Mucosa of descending colon (tissue), 3 donors: Measurements from ENCODE around the gene ADPGK. TPM values are rescaled to one million over a fixed set of nuclear protein-coding genes. Genes with fewer than 3 reads are reported as not detected.
"Not testable (repeated sequence)": the region's sequence is repeated elsewhere in the genome, so short reads cannot be mapped to it uniquely, and the experiment has no call there.

Experiments used
- ATAC-seq: fragments of 200-7000 bp; cut with Tn5 transposase; one replicate; pipeline ENCODE4 v1.9.1; 2020; ENCODE audit warnings: mild to moderate bottlenecking, moderate library complexity
- DNase-seq, 3 donors: peaks; one replicate each; pipeline ENCODE4 v3.0.0-alpha.2; 2020
- H3K36me3 ChIP-seq: fragments of 200-600 bp; one replicate; pipeline ENCODE4 v1.8.0; 2021; ENCODE audit warnings: low read depth, mild to moderate bottlenecking
- H3K4me1 ChIP-seq: fragments of 200-600 bp; one replicate; pipeline ENCODE4 v1.8.0; 2021; ENCODE audit warnings: low read depth, mild to moderate bottlenecking
- H3K4me3 ChIP-seq: fragments of 200-600 bp; one replicate; pipeline ENCODE4 v1.8.0; 2021; ENCODE audit warnings: mild to moderate bottlenecking
- H3K9me3 ChIP-seq: fragments of 200-600 bp; one replicate; pipeline ENCODE4 v1.8.0; 2021; ENCODE audit warnings: mild to moderate bottlenecking
- CTCF ChIP-seq: fragments of 200-600 bp; IDR thresholded peaks from one replicate; pipeline ENCODE4 v1.8.0; 2022; ENCODE audit warnings: antibody characterized with exemption, mild to moderate bottlenecking
- intact Hi-C, 2 donors: fragments of 100-400 bp; cut with DNase I in 1 of 2; cut with micrococcal nuclease in 1 of 2; formaldehyde crosslinking; loops; one replicate each; pipeline versions ENCODE4 v1.11.0 to v1.11.1; 2022; cut with DNase I, micrococcal nuclease
- total RNA-seq, 3 donors: library from RNA; stranded (reverse); fragmentation: NEBNext Ultra II Directional in 2 of 3; extraction: Animal tissue kit (Norgen Biotek cat#: 25700) in 2 of 3; gene quantifications; one replicate each; pipeline versions ENCODE4 v1.2.1 to v1.2.4, GENCODE V29; 2021 to 2023
- donor health status: DM: no; HTN: no; CAD: no; lungs with moderate emphysema.
- donor health status: DM: no; HTN: no; CAD: no.
- donor health status: DM: no; HTN: yes; CAD: no.

The ADPGK gene
- total RNA-seq, 3 donors from 2014 or later, result 34.9 to 36.4 (median 35.9) TPM

- intact Hi-C loops, result no loop called here
- Histone ChIP-seq H3K4me3 (no peak overlapping the region), H3K9me3 (no peaks in the 10 kb centered on the region), H3K4me1 (no peaks in the 10 kb centered on the region), H3K36me3 (no peaks in the 10 kb centered on the region)
- no peak for ATAC-seq
- no peak for TF ChIP-seq CTCF
- no peak for DNase-seq
Observed at GRCh38 chr15:72824112-72824511, 40.6 kb upstream of the ADPGK start.

- no peak for ATAC-seq
- TF ChIP-seq CTCF, result no peak
- Histone ChIP-seq H3K4me1 (no peaks in the 10 kb centered on the region), H3K9me3 (no peaks in the 10 kb centered on the region), H3K4me3 (no peak overlapping the region), H3K36me3 (no peaks in the 10 kb centered on the region)
- no peak for DNase-seq
- intact Hi-C loops, result no loop called here
Observed at GRCh38 chr15:72820278-72820677, 36.7 kb upstream of the ADPGK start.

GRCh38 chr15:72818632-72819031 is 35.1 kb upstream of the ADPGK start:
- Histone ChIP-seq H3K4me1 (no peaks in the 10 kb centered on the region), H3K36me3 (no peaks in the 10 kb centered on the region), H3K4me3 (no peak overlapping the region), H3K9me3 (no peaks in the 10 kb centered on the region)
- ATAC-seq (no peak), DNase-seq (no peak)
- TF ChIP-seq CTCF, result no peak
- intact Hi-C loops, result no loop called here

GRCh38 chr15:72813345-72814004 is 29.9 kb upstream of the ADPGK start:
- DNase-seq, result no peak
- Histone ChIP-seq H3K36me3 (no peaks in the 10 kb centered on the region), H3K9me3 (no peaks in the 10 kb centered on the region), H3K4me1 (no peaks in the 10 kb centered on the region), H3K4me3 (no peak overlapping the region)
- intact Hi-C loops, result no loop called here
- no peak for ATAC-seq
- TF ChIP-seq CTCF, result no peak

GRCh38 chr15:72809329-72809728 is 25.8 kb upstream of the ADPGK start:
- intact Hi-C loops, result no loop called here

GRCh38 chr15:72807346-72807745 is 23.8 kb upstream of the ADPGK start:
- H3K4me1 ChIP-seq, DNase-seq, H3K36me3 ChIP-seq, H3K9me3 ChIP-seq, H3K4me3 ChIP-seq, intact Hi-C loops, ATAC-seq: not testable (repeated sequence)

More at GRCh38 chr15:72809329-72809728, 25.8 kb upstream of the ADPGK start:
- no peak for TF ChIP-seq CTCF
- Histone ChIP-seq H3K36me3 (no peaks in the 10 kb centered on the region), H3K9me3 (no peaks in the 10 kb centered on the region), H3K4me3 (no peak overlapping the region), H3K4me1 (no peaks in the 10 kb centered on the region)
- no peak for DNase-seq
- no peak for ATAC-seq
